Measurements from ENCODE around the gene HOXA3.

HOXA3 gene

DNA sequence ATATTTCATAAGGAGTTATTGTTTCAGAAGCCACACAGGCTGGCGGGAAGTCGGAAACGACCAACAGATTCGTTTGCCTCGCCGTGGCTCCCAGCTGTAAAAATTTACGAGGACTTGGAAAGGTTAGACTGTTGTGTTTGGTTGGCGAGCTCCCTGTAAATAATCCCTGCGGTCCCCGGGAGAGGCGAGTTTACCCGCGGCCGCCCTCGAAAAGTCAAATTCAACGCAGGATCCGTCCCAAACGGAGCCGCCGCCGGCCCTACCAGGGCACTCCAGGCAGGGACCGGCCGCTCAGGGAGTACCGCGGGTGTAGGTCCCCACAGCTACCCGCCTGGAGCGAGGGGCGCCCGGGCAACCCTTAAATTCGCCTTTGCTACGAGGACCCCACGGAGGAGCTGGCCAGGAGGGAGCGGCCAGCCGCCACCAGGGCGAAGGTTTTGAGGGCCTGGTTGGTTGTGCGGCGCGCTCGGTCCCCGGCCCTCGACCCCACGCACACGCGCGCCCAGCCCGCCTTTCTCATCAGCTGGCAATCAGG is 13.7 kb upstream of the HOXA3 start:
- no peak for DNase-seq (ENCODE audit: low read depth)

DNA sequence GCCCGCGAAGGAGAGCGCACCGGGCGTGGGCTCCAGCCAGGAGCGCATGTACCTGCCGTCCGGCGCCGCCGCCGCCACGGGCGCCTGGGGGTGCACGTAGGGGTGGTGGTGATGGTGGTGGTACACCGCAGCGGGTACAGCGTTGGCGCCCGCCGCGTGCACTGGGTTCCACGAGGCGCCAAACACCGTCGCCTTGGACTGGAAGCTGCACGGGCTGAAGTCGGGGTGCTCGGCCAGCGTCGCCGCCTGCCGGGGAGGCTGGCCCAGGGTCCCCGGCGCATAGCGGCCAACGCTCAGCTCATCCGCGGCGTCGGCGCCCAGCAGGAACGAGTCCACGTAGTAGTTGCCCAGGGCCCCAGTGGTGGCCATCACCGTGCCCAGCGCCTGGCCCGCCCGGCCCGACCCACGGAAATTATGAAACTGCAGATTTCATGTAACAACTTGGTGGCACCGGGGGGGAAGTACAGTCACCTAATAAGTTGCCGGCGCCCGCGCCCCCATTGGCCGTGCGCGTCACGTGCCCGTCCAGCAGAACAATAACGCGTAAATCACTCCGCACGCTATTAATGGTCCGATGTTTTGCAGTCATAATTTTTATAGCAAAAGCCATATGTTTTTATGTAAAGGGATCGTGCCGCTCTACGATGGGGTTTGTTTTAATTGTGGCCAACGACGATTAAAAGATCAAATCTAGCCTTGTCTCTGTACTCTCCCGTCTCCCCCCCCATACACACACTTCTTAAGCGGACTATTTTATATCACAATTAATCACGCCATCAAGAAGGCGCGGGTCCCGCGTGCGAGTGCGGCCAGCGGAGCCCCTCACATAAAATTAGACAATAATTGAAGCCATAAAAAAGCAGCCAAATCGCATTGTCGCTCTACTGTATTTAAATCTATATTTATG is 13.0 kb upstream of the HOXA3 start, which contains the start of gene HOXA9:
TSS of gene HOXA9 (minus strand) at position 449 of the 907 bp plus-strand sequence. CDS start at position 369, 80 bp downstream.
- DNase-seq (ENCODE audit: low read depth): no peak

DNA sequence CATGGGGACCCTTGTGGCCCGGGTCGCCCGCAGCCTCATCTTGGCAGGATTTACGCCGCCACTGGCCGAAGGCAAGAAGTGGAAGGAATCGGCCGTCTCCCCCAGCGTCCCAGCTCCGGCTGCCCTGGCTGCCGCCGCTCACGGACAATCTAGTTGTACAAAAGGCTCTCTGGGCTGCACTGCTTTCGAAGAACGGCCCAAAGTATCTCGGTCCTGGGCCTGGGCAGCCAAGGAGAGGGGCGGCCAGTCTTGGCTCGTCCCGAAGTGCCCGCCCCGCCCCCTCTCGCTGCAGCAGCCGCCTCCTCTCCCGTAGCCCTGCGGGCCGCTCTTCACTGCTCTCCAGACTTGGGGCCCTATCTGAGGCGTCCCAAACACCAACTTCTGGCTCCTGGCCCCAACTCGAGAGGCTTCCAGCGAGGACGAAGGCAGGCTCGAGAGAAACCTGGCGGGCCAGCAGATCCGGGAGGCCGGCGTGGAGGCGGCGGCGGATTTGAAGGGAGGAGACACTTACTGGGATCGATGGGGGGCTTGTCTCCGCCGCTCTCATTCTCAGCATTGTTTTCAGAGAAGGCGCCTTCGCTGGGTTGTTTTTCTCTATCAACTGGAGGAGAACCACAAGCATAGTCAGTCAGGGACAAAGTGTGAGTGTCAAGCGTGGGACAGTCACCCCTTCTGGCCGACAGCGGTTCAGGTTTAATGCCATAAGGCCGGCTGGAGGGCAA is 12.1 kb upstream of the HOXA3 start:
- no peak for DNase-seq (ENCODE audit: low read depth)

DNA sequence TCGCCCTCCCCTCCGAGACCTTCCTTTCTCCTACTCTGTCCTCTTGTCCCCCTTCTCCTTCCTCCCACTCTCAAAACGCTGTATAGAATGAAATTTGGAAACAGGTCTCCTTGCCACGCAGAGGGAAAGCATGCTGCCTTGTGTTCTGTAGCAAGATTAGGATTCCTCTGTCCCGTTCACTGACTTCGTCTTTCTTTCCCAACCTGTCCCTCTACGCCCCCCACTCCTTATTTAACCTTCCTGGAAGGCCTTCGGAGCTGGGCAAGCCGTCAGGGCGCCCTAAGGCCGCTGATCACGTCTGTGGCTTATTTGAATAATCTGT is 11.6 kb upstream of the HOXA3 start:
- DNase-seq (ENCODE audit: low read depth): no peak

DNA sequence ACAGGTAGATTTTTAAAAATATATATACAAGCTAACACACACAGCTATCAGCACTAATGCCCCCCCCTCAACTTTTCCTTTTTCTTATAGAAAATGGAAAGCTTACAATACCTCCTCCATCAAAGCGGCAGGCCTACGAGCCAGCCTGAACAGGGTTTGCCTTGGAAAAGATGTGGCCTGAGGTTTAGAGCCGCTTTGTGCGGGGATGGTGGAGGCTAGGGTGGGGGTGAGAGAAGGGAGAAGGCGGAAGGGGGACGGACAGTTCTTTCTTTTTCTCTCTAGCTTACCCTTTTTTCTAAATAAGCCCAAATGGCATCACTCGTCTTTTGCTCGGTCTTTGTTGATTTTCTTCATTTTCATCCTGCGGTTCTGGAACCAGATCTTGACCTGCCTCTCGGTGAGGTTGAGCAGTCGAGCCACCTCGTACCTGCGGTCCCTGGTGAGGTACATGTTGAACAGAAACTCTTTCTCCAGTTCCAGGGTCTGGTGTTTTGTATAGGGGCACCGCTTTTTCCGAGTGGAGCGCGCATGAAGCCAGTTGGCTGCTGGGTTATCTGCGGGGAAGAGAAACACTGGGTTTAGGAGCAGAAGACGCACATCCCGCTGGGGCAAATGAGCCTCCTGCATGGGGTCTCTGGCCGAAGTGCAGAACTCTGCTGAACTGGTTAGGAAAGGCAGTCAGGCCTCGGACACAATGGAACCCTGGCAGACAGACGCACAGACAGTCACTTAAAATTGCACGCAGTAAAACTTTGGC is 11.1 kb upstream of the HOXA3 start:
- DNase-seq (ENCODE audit: low read depth): no peak

DNA sequence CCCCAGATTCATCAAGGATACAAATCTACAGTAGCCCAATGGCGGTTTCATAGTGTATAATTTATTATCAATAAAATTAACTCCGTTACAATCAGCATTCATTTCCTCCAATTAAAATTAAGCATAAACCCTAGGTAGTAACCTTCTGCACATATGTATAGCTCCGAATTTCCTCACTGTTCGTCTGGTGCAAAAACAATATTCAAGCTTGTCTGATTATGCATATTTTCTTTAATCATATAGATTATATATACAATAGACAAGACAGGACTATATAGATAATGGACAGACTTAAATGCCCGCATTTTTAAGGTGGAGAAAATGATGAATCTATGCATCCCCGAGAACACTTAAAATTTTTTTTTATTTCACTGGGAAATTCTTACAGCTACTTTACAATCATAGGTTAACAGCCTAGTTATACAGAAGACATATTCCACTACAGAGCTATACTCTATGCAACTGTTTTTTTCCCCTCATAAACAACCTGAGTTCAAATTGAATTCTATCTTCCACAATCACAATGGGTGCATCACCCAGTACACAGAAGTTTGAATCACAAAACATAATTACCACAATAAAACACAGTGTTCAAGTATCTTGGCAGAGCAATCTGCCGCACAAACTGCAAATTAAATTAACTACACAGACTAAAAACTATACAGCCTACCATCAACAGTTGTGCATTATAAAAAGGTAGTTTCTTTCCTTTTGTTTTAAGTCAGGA is 10.3 kb upstream of the HOXA3 start:
- DNase-seq (ENCODE audit: low read depth): no peak

DNA sequence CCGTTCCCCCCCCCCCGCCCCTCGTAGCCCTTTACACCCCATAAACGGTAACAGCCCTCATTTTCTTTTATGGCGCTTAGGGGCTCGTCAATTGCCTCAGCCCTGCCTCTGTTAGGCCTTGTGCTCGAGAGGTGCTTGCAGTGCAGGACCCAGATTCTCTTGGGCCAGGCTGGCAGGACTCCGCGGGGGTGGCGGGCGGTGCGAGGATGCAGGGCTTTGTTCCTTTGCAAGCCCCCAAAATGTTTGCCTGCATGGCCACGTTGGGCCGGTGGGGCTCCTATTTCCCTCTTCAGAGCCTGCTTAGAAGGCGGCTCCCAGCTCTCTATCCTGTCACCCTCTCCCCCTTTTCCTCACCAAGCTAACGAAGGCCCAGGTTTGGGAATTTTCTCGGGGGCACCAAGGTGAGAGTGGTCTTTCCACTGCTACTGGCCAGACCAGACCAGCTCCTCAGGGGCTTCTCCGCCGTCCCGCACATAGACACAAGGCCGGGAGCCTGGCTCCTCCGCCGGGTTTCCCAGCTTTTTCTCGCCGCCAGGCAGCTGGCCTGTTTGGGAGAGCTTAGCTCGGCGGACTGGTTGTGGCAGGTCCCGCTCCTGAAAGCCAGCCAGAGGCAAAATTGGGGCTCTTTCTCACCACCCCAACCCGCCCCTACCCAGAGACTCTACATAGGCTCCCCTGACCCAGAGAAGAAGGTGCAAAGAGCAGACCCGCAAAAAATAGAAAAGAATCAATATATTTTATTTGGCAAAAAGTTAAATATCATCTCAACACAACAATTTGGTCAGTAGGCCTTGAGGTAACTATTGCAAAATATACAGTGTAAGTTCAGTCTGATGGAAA is 9.6 kb upstream of the HOXA3 start:
- no peak for DNase-seq (ENCODE audit: low read depth)

DNA sequence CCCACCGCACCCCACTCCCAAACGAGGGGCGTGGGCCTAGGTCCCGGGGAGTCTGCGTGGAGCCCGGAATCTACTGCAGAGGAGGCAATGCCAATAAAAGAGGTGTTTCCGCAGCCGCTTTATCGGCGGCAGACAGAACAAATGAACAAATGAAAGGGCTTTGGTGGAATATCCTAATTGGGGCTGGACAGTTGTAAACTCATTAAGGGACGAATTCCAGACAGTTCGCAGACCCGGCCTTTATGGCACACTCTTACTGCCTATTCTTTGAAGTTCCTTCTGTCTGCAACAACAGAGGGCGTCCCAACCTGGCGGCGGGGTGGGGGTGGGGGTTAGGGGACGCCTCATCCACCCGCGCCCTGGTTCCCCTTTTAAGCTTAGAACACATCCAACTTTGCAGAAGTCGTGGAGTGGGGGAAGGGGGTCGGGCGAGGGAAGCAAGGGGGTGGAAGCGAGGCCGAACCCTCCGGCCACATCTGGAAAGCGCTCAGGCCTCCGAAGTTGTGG is 8.9 kb upstream of the HOXA3 start:
- DNase-seq (ENCODE audit: low read depth): no peak

DNA sequence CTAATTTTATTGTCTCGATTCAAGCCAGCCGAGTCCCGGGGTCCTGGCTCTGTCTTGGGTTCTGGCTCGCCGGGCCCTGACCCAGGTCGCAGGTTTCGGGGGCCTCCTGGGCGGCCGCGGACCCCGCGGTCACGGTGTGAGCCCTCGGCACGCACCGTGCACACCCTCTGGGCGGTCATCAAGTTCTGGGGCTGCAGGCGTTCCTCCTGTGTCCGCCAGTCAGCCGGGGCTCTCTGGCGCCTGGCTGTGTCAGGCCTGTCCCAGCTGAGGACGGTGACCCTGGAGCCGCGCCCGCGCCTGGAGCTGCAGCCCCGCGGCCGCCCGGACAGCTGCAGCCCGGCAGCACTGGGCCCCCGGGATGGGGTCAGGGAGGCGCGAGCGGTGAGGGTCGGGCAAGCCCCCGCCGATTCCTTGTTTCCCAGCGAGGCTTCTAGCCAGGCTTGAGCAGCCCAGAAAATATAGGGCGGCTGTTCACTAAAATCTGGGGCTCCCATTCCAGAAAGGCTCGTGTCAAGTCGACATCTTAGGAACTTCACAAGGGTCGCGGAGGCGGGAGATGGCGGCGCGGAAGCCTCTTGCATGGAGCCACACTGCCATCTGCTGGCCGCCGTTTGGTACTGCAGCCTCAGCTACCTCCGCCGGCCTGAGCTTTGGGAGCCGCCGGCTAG is 8.3 kb upstream of the HOXA3 start:
- peak; percentile 69 for DNase-seq (ENCODE audit: low read depth)

DNA sequence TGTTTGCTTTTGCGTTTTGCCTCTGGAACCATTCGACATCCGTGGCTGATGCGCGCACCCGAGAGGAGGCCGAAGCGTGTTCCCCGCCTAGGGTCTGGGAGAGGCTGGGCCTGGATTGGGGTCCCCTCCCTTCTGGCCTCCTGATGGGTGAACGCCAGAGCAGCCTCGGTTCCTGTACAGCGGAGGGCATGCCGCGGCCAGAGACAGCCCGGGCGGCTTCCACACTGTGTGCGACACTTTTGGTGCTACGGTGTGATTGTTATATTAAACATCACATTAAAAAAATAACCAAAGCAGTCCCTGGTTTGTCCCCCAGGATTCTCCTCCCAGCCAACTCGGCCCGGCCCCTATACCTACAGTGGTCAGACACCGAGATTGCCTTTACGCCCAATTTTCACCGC is 7.8 kb upstream of the HOXA3 start:
- no peak for DNase-seq (ENCODE audit: low read depth)

DNA sequence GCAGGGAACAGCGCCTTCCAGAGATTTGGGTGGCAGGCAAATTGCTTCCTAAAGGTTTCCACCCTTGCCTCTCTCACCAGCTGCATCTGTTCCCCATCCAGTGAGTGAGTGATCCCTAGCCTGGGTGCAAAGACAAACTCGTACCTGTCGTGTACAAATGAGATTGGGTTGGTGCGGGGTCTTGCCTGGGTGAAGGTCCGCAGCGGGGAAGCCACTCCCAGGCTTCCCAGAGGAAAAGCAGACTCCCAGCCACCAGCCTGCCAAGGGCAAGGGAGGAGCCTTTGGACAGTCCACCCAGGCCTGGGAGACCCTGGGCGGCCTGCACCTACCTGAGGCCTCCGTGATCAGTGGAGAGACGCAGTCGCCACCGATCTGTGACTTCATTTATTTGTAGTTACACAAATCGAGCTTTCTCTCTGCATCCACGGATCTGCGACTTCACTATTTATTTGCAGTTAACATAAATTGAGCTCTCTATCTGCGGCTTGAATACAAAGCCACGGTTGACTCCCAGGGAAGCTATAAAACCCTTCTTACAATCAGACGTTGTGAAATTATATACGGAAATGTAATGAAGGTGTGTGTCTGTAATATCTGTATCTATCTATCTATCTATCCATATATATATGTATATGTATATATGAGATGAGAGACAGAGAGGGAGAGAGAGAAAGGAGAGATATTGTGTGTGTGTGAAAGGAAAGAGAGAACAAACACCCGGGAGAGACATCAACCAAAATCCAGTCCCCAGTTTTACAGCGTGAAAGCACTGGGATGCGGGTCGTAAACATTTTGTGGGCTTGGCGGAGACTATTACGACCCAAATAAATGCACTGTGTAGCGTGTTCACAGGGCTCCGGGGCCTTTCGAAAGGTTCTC is 7.1 kb upstream of the HOXA3 start:
- DNase-seq (ENCODE audit: low read depth): no peak

DNA sequence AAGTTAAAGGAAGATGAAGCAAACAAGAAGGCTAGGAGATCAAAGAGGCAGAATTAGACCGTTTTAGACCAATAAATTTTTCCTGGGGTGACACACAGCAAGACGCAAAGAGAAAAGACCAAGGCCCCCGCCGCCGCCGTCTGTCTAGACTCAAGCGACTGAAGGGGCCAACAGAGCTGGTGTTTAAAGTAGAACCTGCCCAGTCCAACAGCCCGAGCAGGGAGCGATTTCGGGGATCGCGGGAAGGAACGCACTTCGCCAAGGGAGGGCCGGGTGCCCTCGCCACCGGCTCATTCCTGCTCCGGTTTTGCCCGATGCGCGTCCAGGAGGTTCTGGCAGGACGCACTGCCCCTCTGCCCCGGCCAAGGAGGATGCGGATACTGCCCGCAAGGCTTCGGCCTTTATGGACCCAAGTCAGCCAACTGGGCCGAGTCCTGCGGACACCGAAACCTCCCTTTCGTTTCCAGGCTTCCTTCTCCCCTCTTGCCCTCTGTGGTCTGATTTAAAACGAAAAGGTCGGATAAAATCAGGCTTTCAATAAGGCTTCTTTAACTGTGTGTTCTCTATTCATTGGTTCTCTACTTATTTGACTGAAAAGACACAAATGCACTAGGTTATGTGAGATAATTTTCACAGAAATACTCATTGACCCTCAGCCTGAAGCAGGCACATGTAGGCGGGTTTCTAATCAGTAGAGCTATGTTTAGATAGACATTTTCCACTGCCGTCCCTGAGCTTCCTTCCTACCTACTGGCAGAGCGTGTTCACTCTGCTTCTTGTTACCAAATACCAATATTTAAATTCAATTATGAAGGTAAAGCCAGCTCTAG is 6.3 kb upstream of the HOXA3 start:
- DNase-seq (ENCODE audit: low read depth): no peak

DNA sequence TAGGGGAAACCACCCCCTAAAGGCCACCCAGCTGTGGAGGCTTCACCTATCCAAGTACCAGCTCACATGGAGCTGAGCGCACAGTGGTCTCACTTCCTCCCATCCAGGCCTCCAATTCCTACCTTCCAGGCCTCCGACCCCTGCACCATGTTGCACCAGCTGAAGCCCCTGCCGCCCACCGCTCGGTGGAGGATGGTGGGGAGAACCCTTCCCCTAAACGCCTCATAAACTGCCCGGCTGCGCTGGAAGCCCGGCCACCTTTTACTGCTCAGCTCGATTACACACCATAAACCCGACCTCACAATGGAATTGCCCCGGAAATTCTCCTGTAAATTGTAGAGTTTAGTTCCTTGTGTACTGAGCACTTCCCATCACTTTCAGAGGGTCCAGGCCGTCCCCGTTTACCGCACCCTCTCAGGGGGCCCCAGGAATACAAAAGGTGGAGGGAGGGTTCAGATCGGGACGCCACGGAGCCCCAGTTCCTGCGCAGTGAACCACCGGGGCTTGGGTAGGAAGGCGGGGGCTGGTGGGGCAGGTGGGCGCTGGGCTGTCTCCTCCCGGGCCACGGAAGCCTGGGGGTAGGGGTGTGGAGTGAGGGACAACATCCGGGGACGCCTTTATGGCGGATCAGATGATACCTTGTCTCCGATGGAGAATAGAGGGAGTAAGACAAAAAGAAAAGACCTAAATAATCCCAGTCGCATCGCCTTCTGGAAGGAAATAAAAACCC is 5.5 kb upstream of the HOXA3 start:
- no peak for DNase-seq (ENCODE audit: low read depth)

DNA sequence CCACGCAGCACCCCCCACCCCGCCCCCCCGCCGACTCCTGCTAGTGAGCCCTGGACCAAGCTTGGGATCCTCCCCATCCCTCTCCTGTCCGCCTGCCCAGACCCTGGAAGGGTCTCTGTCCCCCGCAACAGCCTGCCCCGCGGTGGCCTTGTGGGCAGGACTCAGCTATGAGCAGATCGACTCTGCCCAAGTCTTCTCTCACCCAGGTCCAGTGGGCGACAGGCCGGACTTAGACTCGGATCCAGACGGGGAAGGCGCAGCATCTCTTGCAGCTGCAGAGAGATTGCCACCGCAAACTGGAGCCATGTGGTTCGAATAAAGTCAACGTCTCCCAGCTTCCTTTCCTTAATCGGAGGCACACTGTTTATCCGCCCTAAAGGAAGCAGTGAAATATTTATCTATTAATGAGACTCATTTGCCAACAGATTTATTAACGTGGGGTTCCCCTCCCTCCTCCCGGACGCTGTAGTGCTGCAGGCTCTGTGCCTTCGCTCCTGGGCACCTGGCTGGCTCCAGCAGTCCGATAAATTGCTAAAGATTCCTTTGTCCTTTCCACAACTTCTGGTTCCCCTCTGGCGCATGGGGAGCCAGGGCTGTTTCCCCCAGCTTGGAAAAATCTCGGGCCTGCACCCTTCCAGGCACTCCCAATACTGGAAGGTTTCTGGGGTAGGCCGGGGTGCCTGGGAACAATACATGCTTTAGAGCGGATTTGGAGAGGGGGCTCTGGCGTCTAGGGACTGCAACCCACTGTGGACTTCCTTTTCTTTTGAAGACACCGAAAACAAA is 4.7 kb upstream of the HOXA3 start:
- DNase-seq (ENCODE audit: low read depth): no peak

DNA sequence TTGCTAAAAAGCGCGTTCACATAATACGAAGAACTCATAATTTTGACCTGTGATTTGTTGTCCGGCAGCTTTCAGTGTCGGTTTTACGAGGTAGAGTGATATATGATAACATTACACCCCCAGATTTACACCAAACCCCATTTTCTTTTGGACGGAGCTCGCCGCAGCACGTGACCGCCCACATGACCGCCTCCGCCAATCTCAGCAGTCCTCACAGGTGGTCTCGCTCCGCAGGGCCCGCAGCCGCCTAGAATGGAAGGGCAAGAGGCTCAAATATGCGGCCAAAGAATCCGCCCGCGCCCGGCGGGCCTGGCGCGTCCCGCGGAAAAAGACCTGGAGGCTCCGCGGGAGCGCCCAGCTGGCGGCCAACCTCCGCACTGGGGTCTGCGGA is 4.1 kb upstream of the HOXA3 start, which contains the start of gene HOXA7:
TSS of gene HOXA7 (minus strand) at position 168 of the 391 bp plus-strand sequence. CDS start at position 38, 130 bp downstream.
- no peak for DNase-seq (ENCODE audit: low read depth)

DNA sequence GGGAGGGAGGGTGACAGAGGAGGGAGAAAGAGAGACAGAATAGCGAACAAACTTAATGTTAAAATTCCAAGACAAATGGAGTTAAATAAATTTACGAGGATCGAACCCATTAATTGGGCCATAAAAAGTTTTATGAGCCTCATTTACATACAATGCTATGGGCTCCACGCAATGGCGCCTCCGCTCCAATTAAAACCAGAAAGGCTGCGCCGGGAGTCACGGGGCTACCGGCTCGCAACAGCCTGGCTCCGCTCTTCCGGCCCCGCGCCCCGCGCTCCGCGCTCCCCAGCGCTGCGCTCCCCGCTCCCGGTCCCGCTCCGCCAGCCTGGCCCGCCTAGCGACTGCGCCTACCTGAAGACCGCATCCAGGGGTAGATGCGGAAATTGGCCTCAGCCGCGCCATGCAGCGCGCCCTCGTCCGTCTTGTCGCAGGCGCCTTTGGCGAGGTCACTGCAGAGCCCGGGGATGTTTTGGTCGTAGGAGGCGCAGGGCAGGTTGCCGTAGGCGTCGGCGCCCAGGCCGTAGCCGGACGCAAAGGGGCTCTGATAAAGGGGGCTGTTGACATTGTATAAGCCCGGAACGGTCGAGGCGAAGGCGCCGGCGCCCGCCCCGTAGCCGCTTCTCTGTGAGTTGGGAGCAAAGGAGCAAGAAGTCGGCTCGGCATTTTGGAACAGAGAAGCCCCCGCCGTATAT is 3.6 kb upstream of the HOXA3 start:
- DNase-seq (ENCODE audit: low read depth): no peak
